Left renal pelvis (tissue), 4 donors: ENCODE data around the gene ZNF865. TPM values are rescaled to one million over a fixed set of nuclear protein-coding genes. Genes with fewer than 3 reads are reported as not detected.

Experiments
- DNase-seq, 4 donors: peaks; one replicate each; pipeline ENCODE4 v3.0.0-alpha.2; 2013; ENCODE audit warnings: low read depth in 4 of 4, low spot score in 3 of 4
- polyA plus RNA-seq, 4 donors: library from polyadenylated mRNA; unstranded; fragments of 120-200 nt; gene quantifications; one replicate each; pipeline ENCODE4 v1.2.1, GENCODE V29; 2013; ENCODE audit not compliant: insufficient read length in 4 of 4

Gene ZNF865
- polyA plus RNA-seq, 4 donors = 6.8 to 13.0 (median 7.9) TPM

GRCh38 chr19:55654868-55655647, 49.6 kb downstream of the ZNF865 start, which contains the start of gene U2AF2:
TSS of gene U2AF2 (plus strand) at chr19:55655035. CDS start at chr19:55655105, 70 bp downstream.
- peak in 2 of 4 donors; percentile 59 to 88 for DNase-seq

GRCh38 chr19:55655648-55656040, 50.2 kb downstream of the ZNF865 start:
- DNase-seq = no peak

- no peak for DNase-seq
Observed at GRCh38 chr19:55656552-55656951, 51.1 kb downstream of the ZNF865 start.

- no peak for DNase-seq
Observed at GRCh38 chr19:55656988-55657747, 51.7 kb downstream of the ZNF865 start.

- no peak for DNase-seq
Observed at GRCh38 chr19:55658846-55659459, 53.5 kb downstream of the ZNF865 start.

GRCh38 chr19:55659822-55660221, 54.4 kb downstream of the ZNF865 start:
- DNase-seq = no peak

- DNase-seq = no peak
Observed at GRCh38 chr19:55660404-55660803, 55.0 kb downstream of the ZNF865 start.

- no peak for DNase-seq
Observed at GRCh38 chr19:55660991-55661390, 55.5 kb downstream of the ZNF865 start.

GRCh38 chr19:55661826-55662225, 56.4 kb downstream of the ZNF865 start:
- DNase-seq = no peak

GRCh38 chr19:55663846-55664536, 58.5 kb downstream of the ZNF865 start:
- DNase-seq = no peak

- DNase-seq = no peak
Observed at GRCh38 chr19:55666343-55667005, 61.0 kb downstream of the ZNF865 start.

Other genes with a start within 250 kb of the ZNF865 start
- gene GARIN5B, start 242.4 kb upstream of the ZNF865 start, polyA plus RNA-seq = under 1 TPM; 0.13 to 0.31 (median 0.17) TPM
- gene IL11, start 235.2 kb upstream of the ZNF865 start, polyA plus RNA-seq = 1 to 10 TPM in 2 of 4 donors, under 1 TPM in 2; 0.79 to 1.7 (median 1.1) TPM
- gene TMEM190, start 228.8 kb upstream of the ZNF865 start, polyA plus RNA-seq = under 1 TPM in 2 of 4 donors, not detected in 2; 0.72 to 0.76 TPM
- gene TMEM238, start 221.4 kb upstream of the ZNF865 start, polyA plus RNA-seq = 1 to 10 TPM in 1 of 4 donors, under 1 TPM in 3; 0.31 to 2.2 (median 0.49) TPM
- 1,000 to 10,000 TPM in 2 of 4 donors, 100 to 1,000 TPM in 2; 965 to 1,435 (median 1,000) TPM for gene RPL28, start 219.7 kb upstream of the ZNF865 start, polyA plus RNA-seq
- 10 to 100 TPM; 42.3 to 56.0 (median 48.8) TPM for gene UBE2S, start 197.9 kb upstream of the ZNF865 start, polyA plus RNA-seq
- under 1 TPM; 0.13 to 0.33 (median 0.22) TPM for gene SHISA7, start 162.3 kb upstream of the ZNF865 start, polyA plus RNA-seq
- gene ISOC2, start 144.0 kb upstream of the ZNF865 start, polyA plus RNA-seq = 10 to 100 TPM; 30.2 to 52.6 (median 33.0) TPM
- not detected for gene C19orf85, start 140.9 kb upstream of the ZNF865 start, polyA plus RNA-seq
- 1 to 10 TPM; 2.1 to 5.3 (median 3.2) TPM for gene ZNF628, start 129.0 kb upstream of the ZNF865 start, polyA plus RNA-seq
- 10 to 100 TPM; 31.4 to 56.7 (median 46.4) TPM for gene NAT14, start 120.5 kb upstream of the ZNF865 start, polyA plus RNA-seq
- gene SSC5D, start 117.2 kb upstream of the ZNF865 start, polyA plus RNA-seq = 1 to 10 TPM; 1.9 to 7.0 (median 3.1) TPM
- under 1 TPM; 0.36 to 0.96 (median 0.80) TPM for gene SBK2, start 68.5 kb upstream of the ZNF865 start, polyA plus RNA-seq
- gene SBK3, start 60.1 kb upstream of the ZNF865 start, polyA plus RNA-seq = under 1 TPM in 1 of 4 donors, not detected in 3; 0.15 TPM
- gene ZNF579, start 24.8 kb upstream of the ZNF865 start, polyA plus RNA-seq = 10 to 100 TPM; 12.8 to 22.2 (median 14.1) TPM
- 10 to 100 TPM; 19.0 to 24.4 (median 19.7) TPM for gene FIZ1, start 6.1 kb upstream of the ZNF865 start, polyA plus RNA-seq
- gene ZNF524, start 5.4 kb upstream of the ZNF865 start, polyA plus RNA-seq = 10 to 100 TPM in 1 of 4 donors, 1 to 10 TPM in 3; 4.6 to 13.3 (median 6.7) TPM
- 10 to 100 TPM in 2 of 4 donors, 1 to 10 TPM in 2; 5.3 to 14.2 (median 9.9) TPM for gene ZNF784, start 18.9 kb downstream of the ZNF865 start, polyA plus RNA-seq
- 10 to 100 TPM; 36.3 to 63.9 (median 38.9) TPM for gene ZNF580, start 35.4 kb downstream of the ZNF865 start, polyA plus RNA-seq
- 10 to 100 TPM; 19.1 to 32.4 (median 23.7) TPM for gene ZNF581, start 38.0 kb downstream of the ZNF865 start, polyA plus RNA-seq
- 10 to 100 TPM; 14.5 to 29.6 (median 19.3) TPM for gene CCDC106, start 42.6 kb downstream of the ZNF865 start, polyA plus RNA-seq
- gene U2AF2, start 49.4 kb downstream of the ZNF865 start, polyA plus RNA-seq = 100 to 1,000 TPM; 146 to 227 (median 159) TPM
- gene EPN1, start 69.6 kb downstream of the ZNF865 start, polyA plus RNA-seq = 100 to 1,000 TPM in 2 of 4 donors, 10 to 100 TPM in 2; 66.6 to 152 (median 94.9) TPM
- gene NLRP9, start 132.8 kb downstream of the ZNF865 start, polyA plus RNA-seq = under 1 TPM in 2 of 4 donors, not detected in 2; 0.04 to 0.10 TPM
- gene RFPL4A, start 153.4 kb downstream of the ZNF865 start, polyA plus RNA-seq = not detected
- under 1 TPM in 2 of 4 donors, not detected in 2; 0.17 to 0.20 TPM for gene RFPL4AL1, start 163.5 kb downstream of the ZNF865 start, polyA plus RNA-seq
- under 1 TPM in 3 of 4 donors, not detected in 1; 0.11 to 0.19 (median 0.15) TPM for gene NLRP11, start 226.4 kb downstream of the ZNF865 start, polyA plus RNA-seq
- not detected for gene NLRP4, start 230.9 kb downstream of the ZNF865 start, polyA plus RNA-seq